ENCODE measurements around the gene ZNF837. TPM values are rescaled to one million over a fixed set of nuclear protein-coding genes. Genes with fewer than 3 reads are reported as not detected.

Gene ZNF837
- total and polyA plus RNA-seq, 2 of the 4 experiments (the other 2 are of a cell fraction) = 0.54 to 1.2 TPM

GRCh38 chr19:58400916-58401839, 20.3 kb upstream of the ZNF837 start:
- H3K14ac ChIP-seq (replicated peaks; ENCODE audit: low read depth, low read length) = peak overlapping the region; percentile 86
- no peak overlapping the region for H2BK20ac ChIP-seq (ENCODE audit: low read depth, low read length)
- H3K9ac ChIP-seq (ENCODE audit: low read depth, low read length) = peak overlapping the region; percentile 60
- H2BK15ac ChIP-seq (ENCODE audit: low read depth, low read length) = no peak overlapping the region
- POLR2A ChIA-PET (ENCODE audit: unreplicated experiment) = no interaction called here
- peak overlapping the region; percentile 82 for H4K91ac ChIP-seq (ENCODE audit: insufficient read depth, low read depth, low read length)
- in situ Hi-C loops (cut with MboI; ENCODE audit: low sequenced_read_pairs) = no loop called here
- WGBS, 2 experiments (ENCODE audit: extremely low coverage in 2 of 2, insufficient read length in 1 of 2) = 1% methylated on average over 48 of the region's 80 CpGs; no CpG with 5 or more reads in 1 of the 2 experiments
- H3K79me1 ChIP-seq (ENCODE audit: low read depth in 1 of 2, low read length in 2 of 2) = peaks cover 0 to 10% of the 10 kb centered on the region in 2 experiments; a peak in 2 of 4 replicates
- no peaks in the 10 kb centered on the region for H3K9me3 ChIP-seq (ENCODE audit: control insufficient read depth, insufficient read depth, low read length)
- H3K56ac ChIP-seq (ENCODE audit: extremely low read depth, insufficient read depth, low read length) = no peak overlapping the region
- ATAC-seq (ENCODE audit: low read depth) = peak; percentile 99
- H3K4me3 ChIP-seq (ENCODE audit: insufficient read depth, low read depth, low read length) = peak overlapping the region; percentile 66
- H4K5ac ChIP-seq (ENCODE audit: low read depth, low read length) = peak overlapping the region; percentile 51
- H4K8ac ChIP-seq (ENCODE audit: low read depth in 2 of 2, low read length in 2 of 2) = peak overlapping the region; percentile 79 to 94; a peak in 3 of 4 replicates
- peak overlapping the region; percentile 99 for H2AFZ ChIP-seq (replicated peaks; ENCODE audit: low read length, poor library complexity)
- H3K23ac ChIP-seq (ENCODE audit: low read depth, low read length) = peak overlapping the region; percentile 95
- intact Hi-C loops (cut with micrococcal nuclease) = no loop called here
- no peaks in the 10 kb centered on the region for H3K27me3 ChIP-seq (ENCODE audit: control insufficient read depth, insufficient read depth, low read length)
- H2BK120ac ChIP-seq (ENCODE audit: low read depth, low read length) = peak overlapping the region; percentile 34; the same call in 1 of the 2 replicates
- H2BK5ac ChIP-seq (ENCODE audit: low read depth, low read length, poor library complexity, severe bottlenecking) = peak overlapping the region; percentile 48
- peak overlapping the region; percentile 19; the same call in 1 of the 2 replicates for H3K27ac ChIP-seq (ENCODE audit: insufficient read depth, low read length)
- CTCF ChIA-PET = no interaction called here
- no peaks in the 10 kb centered on the region for H3K9me1 ChIP-seq (ENCODE audit: insufficient read depth, low read length)
- H3K4me2 ChIP-seq (ENCODE audit: low read depth, low read length) = peak overlapping the region; percentile 93
- H3K36me3 ChIP-seq (ENCODE audit: control insufficient read depth, insufficient read depth, low read length) = no peaks in the 10 kb centered on the region
- H3K4ac ChIP-seq (ENCODE audit: low read depth, low read length) = peak overlapping the region; percentile 81
- H3K4me1 ChIP-seq (ENCODE audit: control insufficient read depth, insufficient read depth, low read length) = peaks cover 5% of the 10 kb centered on the region
- H3K18ac ChIP-seq (ENCODE audit: low read depth, low read length) = no peak overlapping the region
- DNase-seq = peak; percentile 99
- H4K20me1 ChIP-seq (ENCODE audit: insufficient read depth, low read length) = no peaks in the 10 kb centered on the region
- BruUV-seq (replicated peaks) = no TSS peak
- peak overlapping the region; percentile 88; the same call in 1 of the 2 replicates for H2AK5ac ChIP-seq (ENCODE audit: low read depth, low read length)
- H2AK9ac ChIP-seq (replicated peaks; ENCODE audit: low read depth, low read length, poor library complexity) = peak overlapping the region; percentile 95
- dilution Hi-C loops (cut with HindIII; ENCODE audit: low sequenced_read_pairs, unreplicated experiment) = no loop called here
- TF ChIP-seq MXI1 (IDR thresholded peaks at IDR 0.05; ENCODE audit: borderline replicate concordance, low read depth, low read length) (peak; percentile 77; the same call in 1 of the 2 replicates), MAFK (IDR thresholded peaks at IDR 0.05; ENCODE audit: low read depth, low read length) (no peak), NFE2L2 (IDR thresholded peaks at IDR 0.05; ENCODE audit: low read depth, low read length) (no peak), MAZ (IDR thresholded peaks at IDR 0.05; ENCODE audit: borderline replicate concordance, low read depth, low read length) (peak; percentile 92), RFX5 (IDR thresholded peaks at IDR 0.05; ENCODE audit: low read depth, low read length) (peak; percentile 94), FOS (IDR thresholded peaks at IDR 0.05; ENCODE audit: low read depth, low read length) (no peak), ELK1 (IDR thresholded peaks at IDR 0.05; ENCODE audit: borderline replicate concordance, low read depth, low read length) (no peak), BHLHE40 (IDR thresholded peaks at IDR 0.05; ENCODE audit: low read depth, low read length) (peak; percentile 84), CEBPB (IDR thresholded peaks at IDR 0.05; ENCODE audit: low read depth, low read length) (peak; percentile 69; the same call in 1 of the 2 replicates), USF2 (IDR thresholded peaks at IDR 0.05; ENCODE audit: low read depth, low read length) (peak; percentile 50), CTCF (conservative IDR thresholded peaks at IDR 0.05; ENCODE audit: low read depth, low read length) (no peak; the same call in 1 of the 2 replicates), SMC3 (IDR thresholded peaks at IDR 0.05; ENCODE audit: low read depth, low read length) (no peak), POLR2A (IDR thresholded peaks at IDR 0.05; ENCODE audit: low read depth, low read length) (peak; percentile 89)

Measured in IMR-90 (cell line).